Measurements from ENCODE around the gene FOXA2.

DNA sequence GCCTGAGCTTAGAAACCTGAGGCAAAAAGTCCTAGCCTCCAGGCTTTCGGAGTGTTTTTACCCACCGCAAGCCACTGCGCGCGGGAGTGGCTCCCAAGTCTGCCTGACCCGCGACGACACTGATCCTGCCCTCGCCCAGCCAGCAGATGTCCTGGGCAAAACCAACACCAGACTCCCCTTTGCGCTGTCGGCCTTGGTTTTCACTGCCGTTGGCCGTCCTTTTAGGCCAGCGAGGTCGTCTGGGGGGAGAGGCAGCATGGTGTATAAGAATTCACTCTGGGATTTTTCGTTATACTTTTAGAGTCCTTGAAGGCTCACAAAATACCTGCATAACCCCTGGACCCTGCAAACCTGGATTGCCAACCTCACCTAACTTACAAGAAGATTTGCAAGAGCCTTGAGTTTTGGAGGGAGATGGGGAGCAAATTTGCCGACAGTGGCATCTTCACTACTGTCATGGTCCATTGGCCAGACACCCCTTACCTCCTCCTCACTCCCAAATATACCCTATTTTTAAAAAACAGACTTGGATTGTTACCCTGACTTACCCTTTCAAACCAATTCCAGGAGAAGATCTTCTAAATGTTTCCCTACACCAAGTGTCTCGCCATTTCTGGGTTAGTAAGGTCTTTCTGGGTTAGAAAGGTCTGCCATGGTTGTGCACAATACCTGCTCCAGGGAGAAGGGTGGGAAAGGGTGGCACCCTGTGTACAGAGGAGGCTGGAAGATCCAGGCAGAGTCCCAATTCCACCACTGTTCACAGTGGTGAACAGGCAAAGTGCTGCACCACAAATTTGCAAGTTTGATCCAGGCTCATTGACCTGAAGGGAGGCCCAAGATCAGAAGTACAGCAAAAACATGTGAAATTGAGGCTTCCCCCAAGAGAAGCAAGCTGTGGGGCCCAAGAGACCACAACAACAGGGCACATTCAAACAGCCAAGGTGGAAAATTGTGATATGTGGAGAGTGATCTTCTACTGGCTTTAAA is 4.4 kb downstream of the FOXA2 start:
- TF ChIP-seq BMI1 (IDR thresholded peaks at IDR 0.05; ENCODE audit: low read length) (no peak), SNRNP70 (optimal IDR thresholded peaks at IDR 0.05; ENCODE audit: low read depth, low read length) (no peak), KLF1 (tag; IDR thresholded peaks at IDR 0.05) (no peak), CTCF (IDR thresholded peaks at IDR 0.05 in 2 of 3, conservative IDR thresholded peaks at IDR 0.05 in 1 of 3; ENCODE audit: insufficient read depth in 2 of 3, low read depth in 1 of 3, low read length in 3 of 3) (no peak), NR2F6 (CRISPR knock-in tag; IDR thresholded peaks at IDR 0.05) (no peak), PBX2 (CRISPR knock-in tag; IDR thresholded peaks at IDR 0.05; ENCODE audit: low read depth) (no peak), PBX2 (tag; conservative IDR thresholded peaks at IDR 0.05; ENCODE audit: low read depth) (no peak), NBN (IDR thresholded peaks at IDR 0.05; ENCODE audit: low read depth) (no peak), CBX1 (IDR thresholded peaks at IDR 0.05; ENCODE audit: low read depth) (no peak), POLR2A (conservative IDR thresholded peaks at IDR 0.05) (no peak)

All from K562 (cell line).